ENCODE data around the gene SFMBT2.

SFMBT2 gene

GRCh38 chr10:7410862-7411670 lies at the start of gene SFMBT2:
TSS of gene SFMBT2 (minus strand) at chr10:7411034. CDS start at chr10:7381898, 29,136 bp downstream.
- TF ChIP-seq CTCF (IDR thresholded peaks at IDR 0.05): no peak

GRCh38 chr10:7460006-7460405 lies 49.2 kb upstream of the SFMBT2 start:
- no peak for TF ChIP-seq CTCF (IDR thresholded peaks at IDR 0.05)

GRCh38 chr10:7458556-7458955 lies 47.7 kb upstream of the SFMBT2 start:
- TF ChIP-seq CTCF (IDR thresholded peaks at IDR 0.05): no peak

GRCh38 chr10:7457478-7458316 lies 46.9 kb upstream of the SFMBT2 start:
- TF ChIP-seq CTCF (IDR thresholded peaks at IDR 0.05): no peak

GRCh38 chr10:7449063-7449695 lies 38.3 kb upstream of the SFMBT2 start:
- no peak for TF ChIP-seq CTCF (IDR thresholded peaks at IDR 0.05)

GRCh38 chr10:7445474-7446185 lies 34.8 kb upstream of the SFMBT2 start:
- TF ChIP-seq CTCF (IDR thresholded peaks at IDR 0.05): no peak

GRCh38 chr10:7444551-7445121 lies 33.8 kb upstream of the SFMBT2 start:
- TF ChIP-seq CTCF (IDR thresholded peaks at IDR 0.05): no peak

All from LNCAP (cell line).